ENCODE results near the gene FRYL. TPM values are rescaled to one million over a fixed set of nuclear protein-coding genes. Genes with fewer than 3 reads are reported as not detected.

The FRYL gene
- total and polyA plus RNA-seq, 2 of the 13 experiments (the other 11 are each of a cell fraction or from before 2014, with no cell fraction given) = 9.7 to 19.6 TPM

GRCh38 chr4:48718818-48719465 is 61.1 kb downstream of the FRYL start (continued):
- TF ChIP-seq ZBTB10 (CRISPR knock-in tag; IDR thresholded peaks at IDR 0.05; ENCODE audit: borderline replicate concordance) = no peak
- TF ChIP-seq GPN1 (CRISPR knock-in tag; IDR thresholded peaks at IDR 0.05; ENCODE audit: borderline replicate concordance) = no peak
- no peak for TF ChIP-seq SRY (CRISPR knock-in tag; IDR thresholded peaks at IDR 0.05)
- no peak for TF ChIP-seq ELK4 (CRISPR knock-in tag; IDR thresholded peaks at IDR 0.05; ENCODE audit: borderline replicate concordance)
- no peak for TF ChIP-seq KIAA2018 (CRISPR knock-in tag; IDR thresholded peaks at IDR 0.05; ENCODE audit: borderline replicate concordance)
- no peak for TF ChIP-seq REL (CRISPR knock-in tag; conservative IDR thresholded peaks at IDR 0.05)
- no peak for TF ChIP-seq ZNF772 (CRISPR knock-in tag; IDR thresholded peaks at IDR 0.05)
- TF ChIP-seq KDM2A (CRISPR knock-in tag; IDR thresholded peaks at IDR 0.05; ENCODE audit: borderline replicate concordance, low read depth) = no peak
- TF ChIP-seq HNF4A (CRISPR knock-in tag; IDR thresholded peaks at IDR 0.05) = peak; percentile 86
- no peak for TF ChIP-seq SOX6 (IDR thresholded peaks at IDR 0.05)
- 0 out of 2 replicates have a peak, but pooled peaks have one; percentile 23 for TF ChIP-seq SOX6 (CRISPR knock-in tag; IDR thresholded peaks at IDR 0.05)

Data from HepG2 (cell line).